Umbilical cord (tissue), 2 donors: ENCODE results near the gene RPL21. TPM values are rescaled to one million over a fixed set of nuclear protein-coding genes. Genes with fewer than 3 reads are reported as not detected.
"Not testable (repeated sequence)": the region's sequence is repeated elsewhere in the genome, so short reads cannot be mapped to it uniquely, and the experiment has no call there.

ENCODE experiments used
- DNase-seq: peaks from one replicate; pipeline ENCODE4 v3.0.0-alpha.2; 2015; ENCODE audit warnings: low spot score
- total RNA-seq: library from RNA; depleted of rRNA; stranded (reverse); fragments of >200 nt; gene quantifications from one replicate; pipeline ENCODE4 v1.2.3, GENCODE V29; 2014; ENCODE audit warnings: low replicate concordance; ENCODE audit not compliant: insufficient read depth

Gene RPL21
- total RNA-seq, 1 donor from 2014 or later = 660 TPM

- DNase-seq = no peak
Measured at GRCh38 chr13:27289011-27289665, 37.8 kb downstream of the RPL21 start.

GRCh38 chr13:27290715-27291114, 39.4 kb downstream of the RPL21 start:
- DNase-seq = no peak

DNA sequence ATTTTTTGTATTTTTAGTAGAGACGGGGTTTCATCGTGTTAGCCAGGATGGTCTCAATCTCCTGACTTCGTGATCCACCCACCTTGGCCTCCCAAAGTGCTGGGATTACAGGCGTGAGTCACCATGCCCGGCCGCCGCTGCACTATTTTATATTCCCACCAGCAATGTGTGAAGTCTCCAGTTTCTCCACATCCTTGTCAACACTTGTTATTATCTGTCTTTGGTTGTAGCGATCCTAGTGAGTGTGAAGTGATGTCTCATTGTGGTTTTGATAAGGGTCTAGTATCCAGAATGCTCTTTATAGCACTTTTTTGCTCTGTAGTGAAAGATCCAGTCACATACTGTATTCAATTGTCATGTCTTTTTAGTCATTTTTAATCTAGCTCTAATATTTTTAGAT, 40.6 kb downstream of the RPL21 start:
- DNase-seq = not testable (repeated sequence)

DNA sequence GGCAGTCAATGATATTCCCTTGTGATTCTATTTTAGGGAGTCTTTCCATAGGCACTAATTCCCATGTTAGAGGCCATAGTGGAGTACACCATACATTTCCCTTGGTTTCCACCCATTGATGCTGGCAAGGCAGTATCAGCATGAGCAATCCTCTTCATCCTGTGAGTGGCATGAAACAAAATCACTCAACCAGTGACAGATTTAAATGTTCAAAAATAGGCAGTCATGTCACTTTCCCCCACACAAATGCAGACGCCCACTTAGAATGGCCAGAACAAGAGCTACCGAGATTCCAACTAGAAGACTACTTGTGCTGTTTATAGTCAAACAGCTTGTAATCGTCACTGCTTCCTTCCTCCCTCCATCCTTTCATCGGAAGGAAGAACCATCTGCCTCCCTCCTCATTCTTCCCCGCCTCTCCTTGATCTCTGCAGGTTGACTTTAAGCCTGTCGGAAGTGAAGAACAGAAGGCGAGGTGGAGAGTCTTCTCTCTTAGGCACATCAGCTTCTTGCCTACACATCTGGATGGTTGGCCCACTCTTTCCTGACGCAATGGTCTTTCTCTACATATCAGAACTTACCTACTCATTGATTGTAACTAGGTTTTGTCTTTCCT, 41.8 kb downstream of the RPL21 start:
- no peak for DNase-seq

DNA sequence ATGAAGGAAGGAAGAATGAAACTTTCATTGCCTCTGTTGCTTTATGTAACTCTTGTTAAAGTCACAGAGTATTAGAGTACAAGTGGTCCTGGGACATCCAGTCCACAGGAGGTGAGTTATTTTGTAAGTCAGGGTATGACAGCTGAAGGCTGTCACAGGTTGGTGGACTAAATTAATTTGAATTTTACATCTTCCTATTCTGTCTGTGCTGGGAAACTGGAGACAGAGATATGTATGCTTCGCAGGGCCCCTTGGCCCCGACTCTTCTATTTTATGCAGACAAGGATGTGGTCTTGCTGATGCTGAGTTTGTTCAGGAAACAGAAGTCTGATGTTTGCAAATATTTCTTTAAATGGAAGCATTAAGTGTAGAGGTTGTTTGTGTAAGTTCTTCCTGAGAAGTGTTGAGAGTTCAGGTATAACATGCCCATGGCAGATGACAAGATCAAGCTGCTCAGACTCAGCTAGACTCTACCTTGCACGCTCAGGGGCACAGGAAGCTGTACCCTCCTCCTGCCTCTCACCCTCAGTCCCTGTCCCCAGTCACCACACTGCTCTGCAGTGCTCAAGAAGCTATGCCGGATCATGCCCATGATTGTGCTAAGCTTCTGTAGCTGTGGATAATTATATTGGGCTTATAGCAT, 42.6 kb downstream of the RPL21 start:
- DNase-seq = no peak

DNA sequence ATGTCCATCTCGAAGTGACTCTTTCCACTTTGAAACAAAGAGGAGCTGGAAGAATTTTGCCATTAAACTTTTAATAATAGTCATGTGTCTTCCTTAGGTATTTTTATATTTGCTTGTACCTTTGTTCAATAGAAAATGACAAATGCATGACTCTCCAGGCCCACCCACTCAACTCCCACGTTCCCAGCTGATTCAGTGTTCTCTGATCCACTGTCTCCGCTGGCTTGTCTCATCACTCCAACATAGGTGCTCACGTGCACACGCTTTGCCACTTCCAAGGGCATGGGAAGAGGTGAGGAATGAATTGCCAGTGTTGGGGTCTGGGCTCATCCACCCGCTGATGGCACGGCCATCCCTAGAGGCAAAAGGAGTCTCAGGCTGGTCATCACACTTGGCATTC, 43.7 kb downstream of the RPL21 start:
- DNase-seq = no peak

DNA sequence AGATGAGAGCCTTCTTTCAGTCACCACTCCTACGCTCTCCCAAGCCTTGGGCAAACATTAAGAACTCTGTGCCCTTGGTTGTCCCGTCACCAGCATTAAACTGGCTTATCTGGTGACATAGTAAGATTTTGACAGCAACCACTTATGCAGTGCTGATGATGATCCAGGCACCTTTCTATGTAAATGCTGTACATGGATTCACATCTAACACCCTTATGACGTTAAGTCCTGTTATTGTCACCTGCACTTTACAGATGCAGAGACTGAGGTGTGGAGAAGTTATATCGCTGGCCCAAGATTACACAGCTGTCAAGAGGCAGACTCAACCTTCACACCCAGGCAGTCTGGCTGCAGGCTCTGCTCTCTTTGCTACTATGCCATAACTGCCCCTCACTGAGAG, 44.3 kb downstream of the RPL21 start:
- DNase-seq = no peak

DNA sequence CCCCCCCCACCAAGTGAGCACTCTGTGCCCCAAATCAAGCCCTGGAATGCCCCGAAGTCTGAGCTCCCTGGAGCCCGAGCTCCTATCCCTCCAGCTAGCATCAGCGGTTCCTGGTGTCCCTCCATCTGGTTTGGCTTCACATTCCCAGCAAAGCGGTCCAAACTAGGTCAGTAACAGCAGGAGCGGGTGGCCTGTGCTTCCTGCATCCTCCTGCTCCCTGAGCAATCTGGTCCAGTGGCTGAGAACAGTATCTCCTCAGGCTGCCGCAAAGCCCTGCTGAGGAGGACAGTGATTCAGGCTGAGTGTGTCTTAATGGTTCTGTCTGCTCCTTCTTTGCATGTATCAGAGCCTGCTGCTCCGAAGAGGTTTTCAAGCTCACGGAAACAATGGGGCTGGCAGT, 45.1 kb downstream of the RPL21 start:
- no peak for DNase-seq

DNA sequence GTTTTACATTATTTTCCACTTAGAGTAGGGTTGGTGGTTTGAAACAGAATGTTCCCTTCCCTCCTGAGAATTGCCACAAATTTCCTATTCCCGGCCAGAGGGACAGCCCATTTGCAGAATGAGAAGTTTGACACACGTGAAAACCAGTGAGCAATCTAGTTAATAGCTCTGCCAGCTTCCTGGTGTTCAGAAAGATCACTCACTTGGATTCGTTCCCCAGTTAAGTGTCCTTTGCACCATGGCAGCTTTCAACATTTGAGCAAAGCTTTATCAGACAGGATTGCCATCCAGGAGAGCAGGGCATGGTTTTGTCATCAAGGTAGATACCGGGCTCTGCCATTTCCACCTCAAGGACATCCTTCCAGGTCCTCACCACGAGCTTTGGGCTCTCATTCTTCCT, 47.5 kb downstream of the RPL21 start:
- no peak for DNase-seq

- DNase-seq = peak; percentile 17
Measured at GRCh38 chr13:27300406-27300805, 49.0 kb downstream of the RPL21 start.

DNA sequence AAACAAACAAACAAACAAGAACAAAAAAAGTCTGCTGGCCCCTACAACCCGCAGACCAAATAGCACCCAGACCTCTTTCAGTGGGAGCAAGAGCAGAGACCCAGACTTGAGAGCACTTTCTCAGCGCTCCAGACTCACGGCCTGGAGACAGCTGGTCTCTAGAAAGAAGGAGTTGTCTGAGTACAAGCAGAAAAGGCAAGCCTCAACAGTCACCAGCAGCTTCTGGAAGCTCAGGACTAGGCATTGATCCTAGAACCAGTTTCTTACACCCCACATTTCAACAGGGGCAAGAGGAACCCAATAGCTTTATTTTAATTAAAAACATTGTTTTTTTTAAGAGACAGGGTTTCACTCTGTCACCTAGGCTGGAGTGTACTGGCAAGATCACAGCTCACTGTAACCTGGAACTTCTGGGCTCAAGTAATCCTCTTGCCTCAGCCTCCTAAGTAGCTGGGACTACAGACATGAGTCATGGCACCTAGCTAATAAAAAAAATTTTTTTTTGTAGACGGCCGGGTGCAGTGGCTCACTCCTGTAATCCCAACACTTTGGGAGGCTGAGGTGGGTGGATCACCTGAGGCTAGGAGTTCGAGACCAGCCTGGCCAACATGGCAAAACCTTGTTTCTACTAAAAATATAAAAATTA, 49.7 kb downstream of the RPL21 start:
- DNase-seq = no peak

DNA sequence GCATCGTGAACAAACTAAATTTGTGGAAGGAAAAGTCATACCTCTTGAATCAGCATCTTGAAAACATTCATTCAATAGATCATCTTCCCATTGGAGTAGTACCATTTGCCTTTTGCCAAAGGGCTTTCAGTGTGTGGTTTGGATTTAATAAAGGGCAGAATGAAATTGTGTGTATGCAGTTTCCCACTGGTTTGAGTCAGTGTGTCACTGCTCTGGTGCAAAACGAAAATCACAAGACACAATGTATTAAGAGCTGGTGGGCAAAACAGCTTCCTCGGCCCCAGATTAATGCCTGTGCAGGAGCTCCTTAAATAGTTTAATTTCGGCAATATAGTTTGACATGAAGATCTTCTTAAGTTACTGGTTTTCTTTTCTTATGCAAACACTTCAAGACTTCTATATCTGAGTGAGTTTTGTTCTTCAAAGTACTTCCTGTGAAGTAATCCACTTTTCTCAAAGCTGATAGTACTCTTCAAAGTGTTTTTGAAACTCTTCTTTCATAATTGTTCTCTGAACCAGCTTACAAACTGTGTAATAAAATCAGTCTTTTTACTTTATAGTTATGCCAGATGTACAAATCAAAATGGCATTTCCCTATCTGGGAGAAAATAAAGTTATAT, 51.4 kb downstream of the RPL21 start:
- no peak for DNase-seq

- DNase-seq = no peak
Measured at GRCh38 chr13:27304099-27304498, 52.7 kb downstream of the RPL21 start.

DNA sequence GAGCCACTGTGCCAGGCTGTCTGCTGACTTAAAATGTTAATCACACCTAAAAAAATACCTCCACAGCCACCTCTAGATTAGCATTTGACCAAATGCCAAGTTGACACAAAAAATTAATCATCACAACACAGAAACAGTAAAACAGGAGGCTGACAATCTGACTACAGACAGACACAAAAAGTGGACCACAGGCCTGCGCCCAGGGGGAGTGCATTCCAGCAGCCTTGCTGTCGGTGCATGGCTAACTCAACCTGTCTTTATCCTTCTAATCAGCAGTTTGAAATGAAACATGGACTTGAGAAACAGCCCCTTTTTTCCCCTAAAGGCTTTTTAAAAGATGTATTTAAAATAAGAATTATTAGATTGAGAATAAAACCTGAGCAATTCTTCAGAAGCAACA, 53.3 kb downstream of the RPL21 start:
- no peak for DNase-seq

Other genes starting within 250 kb of the RPL21 start
- 52.2 TPM for gene USP12, start 79.7 kb upstream of the RPL21 start, total RNA-seq
- 25.5 TPM for gene RASL11A, start 19.3 kb downstream of the RPL21 start, total RNA-seq
- gene GTF3A, start 173.1 kb downstream of the RPL21 start, total RNA-seq = 79.7 TPM
- 40.9 TPM for gene MTIF3, start 199.0 kb downstream of the RPL21 start, total RNA-seq